Sigmoid colon (tissue), 4 donors: ENCODE measurements around the gene TBC1D8.

Experiments used
- EP300 ChIP-seq, 4 donors: sonication (generic); formaldehyde crosslinking; IDR thresholded peaks; one replicate each; pipeline ENCODE4 v1.6.1; 2017; ENCODE audit warnings: antibody characterized with exemption in 4 of 4
- POLR2A ChIP-seq, 2 donors: fragments of 450-650 bp; IDR thresholded peaks; one replicate each; pipeline ENCODE4 v1.6.1; 2016; ENCODE audit warnings: antibody characterized with exemption in 2 of 2, mild to moderate bottlenecking in 2 of 2, moderate library complexity in 2 of 2
- POLR2AphosphoS5 ChIP-seq, 4 donors: sonication (generic); formaldehyde crosslinking; IDR thresholded peaks; one replicate each; pipeline ENCODE4 v1.6.1; 2017; ENCODE audit warnings: antibody characterized with exemption in 4 of 4
- TF ChIP-seq, protein P1 (sequence below), 4 experiments: fragments of 450-650 bp in 3 of 4; fragments of 200-600 bp in 1 of 4; IDR thresholded peaks; one replicate each; pipeline ENCODE4 v1.5.1; 2016 to 2019; ENCODE audit warnings: antibody characterized with exemption in 4 of 4, mild to moderate bottlenecking in 3 of 4, moderate library complexity in 2 of 4

DNA sequence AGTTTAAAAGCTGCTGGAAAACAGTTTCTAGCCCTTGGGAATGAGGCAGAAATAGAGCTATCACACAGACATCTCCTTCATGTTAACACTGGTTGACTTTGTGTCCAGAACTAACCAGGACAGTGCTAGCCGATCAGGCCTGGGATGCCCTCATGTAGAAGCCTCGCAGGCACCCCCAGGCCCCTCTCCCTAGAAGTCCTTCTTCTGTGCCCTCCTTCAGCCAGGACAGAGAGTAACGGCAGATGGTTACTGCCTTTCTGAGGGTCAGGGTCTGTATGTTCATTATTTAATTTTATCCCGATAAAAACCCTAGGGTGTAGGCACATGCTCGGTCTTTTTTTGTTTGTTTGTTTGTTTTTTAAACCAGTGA, 159.8 kb downstream of the TBC1D8 start:
- TF ChIP-seq POLR2A (IDR thresholded peaks at IDR 0.05), result no peak
- TF ChIP-seq, protein P1, sequence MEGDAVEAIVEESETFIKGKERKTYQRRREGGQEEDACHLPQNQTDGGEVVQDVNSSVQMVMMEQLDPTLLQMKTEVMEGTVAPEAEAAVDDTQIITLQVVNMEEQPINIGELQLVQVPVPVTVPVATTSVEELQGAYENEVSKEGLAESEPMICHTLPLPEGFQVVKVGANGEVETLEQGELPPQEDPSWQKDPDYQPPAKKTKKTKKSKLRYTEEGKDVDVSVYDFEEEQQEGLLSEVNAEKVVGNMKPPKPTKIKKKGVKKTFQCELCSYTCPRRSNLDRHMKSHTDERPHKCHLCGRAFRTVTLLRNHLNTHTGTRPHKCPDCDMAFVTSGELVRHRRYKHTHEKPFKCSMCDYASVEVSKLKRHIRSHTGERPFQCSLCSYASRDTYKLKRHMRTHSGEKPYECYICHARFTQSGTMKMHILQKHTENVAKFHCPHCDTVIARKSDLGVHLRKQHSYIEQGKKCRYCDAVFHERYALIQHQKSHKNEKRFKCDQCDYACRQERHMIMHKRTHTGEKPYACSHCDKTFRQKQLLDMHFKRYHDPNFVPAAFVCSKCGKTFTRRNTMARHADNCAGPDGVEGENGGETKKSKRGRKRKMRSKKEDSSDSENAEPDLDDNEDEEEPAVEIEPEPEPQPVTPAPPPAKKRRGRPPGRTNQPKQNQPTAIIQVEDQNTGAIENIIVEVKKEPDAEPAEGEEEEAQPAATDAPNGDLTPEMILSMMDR (IDR thresholded peaks at IDR 0.05), result no peak
- no peak for TF ChIP-seq POLR2AphosphoS5 (IDR thresholded peaks at IDR 0.05)
- no peak for TF ChIP-seq EP300 (IDR thresholded peaks at IDR 0.05)
